HG02798 (cell line): Measurements from ENCODE around the gene DYNC1I1.

Experiments
- ATAC-seq: cut with Tn5 transposase; IDR thresholded peaks from one replicate; pipeline ENCODE4 v1.9.1; 2021; ENCODE audit warnings: mild to moderate bottlenecking; ENCODE audit not compliant: unreplicated experiment, poor library complexity

DYNC1I1 gene

DNA sequence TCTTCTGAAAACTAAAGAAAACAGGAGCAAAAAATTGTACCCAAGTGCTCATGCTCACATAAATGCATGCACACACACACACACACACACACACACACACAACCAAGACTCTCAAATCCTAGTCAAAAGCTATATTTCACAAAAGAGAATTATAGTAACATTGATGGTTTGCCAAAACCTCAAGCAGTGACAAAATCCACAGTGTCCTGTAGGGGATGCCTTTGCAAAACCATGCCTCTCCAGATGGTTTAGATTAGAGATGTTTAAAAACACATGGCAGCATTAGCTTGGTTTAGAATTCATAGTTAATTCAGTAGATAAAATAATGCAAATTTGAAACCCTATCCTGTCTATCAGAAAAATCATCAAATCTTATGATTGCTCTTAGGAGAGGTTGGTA lies 232.2 kb downstream of the DYNC1I1 start:
- no peak for ATAC-seq

DNA sequence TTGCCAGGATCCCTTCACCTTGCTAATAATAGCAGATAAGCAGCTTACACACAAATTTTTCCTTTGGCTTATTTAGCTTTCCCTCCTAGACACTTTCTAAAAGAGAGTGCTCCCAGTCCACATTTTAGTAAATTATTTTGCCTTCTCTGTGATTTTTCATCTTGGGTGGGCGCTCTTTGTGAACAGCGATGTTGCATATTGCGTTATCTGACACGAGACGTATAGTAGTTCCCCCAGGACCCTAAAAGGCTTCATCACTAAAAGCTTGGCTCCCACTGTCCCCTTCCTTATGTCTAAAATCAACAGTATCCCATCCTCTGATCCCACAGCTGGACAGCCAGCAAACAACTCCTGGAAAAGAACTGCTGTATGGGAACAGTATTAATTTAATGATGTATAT lies 232.9 kb downstream of the DYNC1I1 start:
- ATAC-seq, result no peak

DNA sequence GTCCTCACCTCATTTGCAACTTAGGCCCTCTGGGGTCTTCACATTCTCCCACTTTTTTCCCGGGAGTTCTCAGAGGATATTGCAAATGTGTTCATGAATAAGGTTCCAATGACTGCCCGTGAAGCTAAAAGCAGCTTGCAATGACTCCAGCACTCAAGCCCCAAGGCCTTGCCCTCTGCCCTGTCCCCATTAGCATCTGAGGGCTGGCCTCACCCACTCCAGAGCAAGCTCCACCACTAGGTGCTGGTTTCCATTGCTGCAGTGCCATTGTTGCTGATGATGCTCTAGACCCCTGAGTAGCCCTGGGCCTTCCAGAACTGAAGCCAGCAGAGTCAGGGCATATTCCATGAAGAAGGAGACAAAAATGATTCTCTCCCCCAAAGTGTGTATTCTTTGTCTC lies 236.8 kb downstream of the DYNC1I1 start:
- ATAC-seq, result no peak

DNA sequence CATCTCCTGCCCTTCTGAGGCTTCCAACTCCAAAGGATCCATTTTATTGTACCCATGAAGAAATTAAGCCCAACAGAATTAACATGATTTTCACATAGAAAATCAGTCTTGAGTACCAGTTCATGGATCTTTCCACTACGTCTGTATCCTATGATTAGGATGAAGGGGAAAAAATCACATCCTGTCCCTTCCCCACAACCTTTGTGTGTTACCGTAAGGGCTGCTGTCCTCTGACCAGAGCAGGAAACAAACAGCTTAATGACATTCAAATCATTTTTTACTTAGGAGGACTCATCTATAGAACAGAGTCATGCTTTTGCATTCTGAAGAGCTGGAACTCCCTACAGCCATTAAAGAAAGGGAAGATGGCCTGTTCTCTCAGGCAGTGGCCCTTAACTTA lies 241.5 kb downstream of the DYNC1I1 start:
- ATAC-seq, result no peak

DNA sequence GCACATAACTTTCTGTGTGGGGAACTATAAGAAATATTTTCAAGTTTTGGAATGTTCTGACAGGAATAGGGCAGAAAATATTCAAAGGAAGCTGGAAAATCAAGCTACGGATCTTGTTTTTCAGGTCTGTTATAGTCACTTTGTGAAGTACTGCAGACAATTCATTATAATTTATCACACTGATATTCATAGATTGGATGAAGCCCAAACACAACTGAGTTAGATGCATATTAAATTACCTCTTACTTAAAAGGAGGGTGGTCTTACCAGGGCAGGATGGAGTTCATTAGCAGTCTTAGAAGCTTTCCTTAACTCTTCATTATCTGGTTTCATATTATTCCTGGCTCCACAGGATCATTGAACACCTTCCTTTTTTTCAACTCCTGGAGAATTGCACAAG lies 242.3 kb downstream of the DYNC1I1 start:
- ATAC-seq, result no peak

DNA sequence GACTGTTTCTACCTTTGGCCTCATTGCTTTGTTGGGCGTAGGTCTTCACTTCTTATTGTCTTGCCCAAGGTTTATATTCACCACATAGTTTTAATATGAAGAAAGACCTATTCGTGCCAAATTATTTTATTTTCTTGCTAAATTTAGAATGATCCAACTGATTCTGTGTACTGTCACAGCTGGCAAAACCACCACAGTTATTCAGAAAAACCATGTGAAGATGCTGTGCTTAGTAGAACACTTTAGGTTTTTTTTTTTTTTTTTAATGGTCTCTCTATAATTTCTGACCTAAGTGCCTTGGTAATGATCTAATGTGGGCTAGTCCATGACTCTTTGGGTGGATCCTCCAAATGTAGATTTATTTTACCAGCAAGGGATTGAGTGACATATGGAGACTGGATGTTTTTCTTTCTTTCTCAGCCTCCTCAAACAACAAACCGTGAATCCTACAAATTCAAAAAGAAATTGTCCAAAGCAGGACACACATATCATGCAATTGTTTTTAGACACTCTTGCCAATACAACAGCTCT lies 243.8 kb downstream of the DYNC1I1 start:
- no peak for ATAC-seq

DNA sequence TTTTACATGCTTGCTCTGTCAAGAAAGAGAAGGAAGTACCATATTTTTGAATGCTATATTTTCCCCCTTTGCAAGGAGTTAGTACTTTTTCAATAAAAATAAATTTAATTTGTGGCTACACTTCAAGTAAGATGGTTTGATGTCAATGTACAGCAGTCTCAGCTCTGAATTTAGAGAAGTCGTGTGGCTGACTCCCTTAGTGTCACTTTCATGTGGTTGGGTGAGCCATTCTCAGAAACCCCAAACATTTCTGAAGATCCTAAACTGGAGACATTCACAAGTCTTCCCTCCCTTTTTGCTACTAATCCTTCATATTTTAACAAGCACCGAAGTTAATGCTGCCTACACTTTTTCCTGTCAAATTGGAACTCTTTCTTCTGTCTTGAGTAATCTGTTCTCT lies 244.4 kb downstream of the DYNC1I1 start:
- no peak for ATAC-seq

DNA sequence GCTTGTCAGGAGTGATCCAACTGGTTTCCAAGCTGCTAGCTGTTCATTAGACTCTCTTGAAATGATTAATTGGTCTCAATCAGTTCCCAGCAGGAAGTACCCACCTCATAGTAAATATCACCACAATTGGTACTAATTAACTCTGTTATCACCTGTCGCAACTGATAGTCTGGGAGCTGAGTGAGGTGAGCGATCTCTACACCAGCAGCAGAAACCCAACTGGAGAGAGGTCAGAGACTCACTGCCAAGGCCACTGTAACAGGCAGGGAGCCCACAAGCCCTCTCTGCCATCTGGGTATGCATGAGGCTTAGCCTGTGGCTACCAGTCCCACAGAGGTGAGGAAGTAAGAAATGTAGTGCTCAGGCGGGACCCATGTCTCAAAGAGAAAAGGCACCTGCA lies 245.5 kb downstream of the DYNC1I1 start:
- ATAC-seq, result no peak

DNA sequence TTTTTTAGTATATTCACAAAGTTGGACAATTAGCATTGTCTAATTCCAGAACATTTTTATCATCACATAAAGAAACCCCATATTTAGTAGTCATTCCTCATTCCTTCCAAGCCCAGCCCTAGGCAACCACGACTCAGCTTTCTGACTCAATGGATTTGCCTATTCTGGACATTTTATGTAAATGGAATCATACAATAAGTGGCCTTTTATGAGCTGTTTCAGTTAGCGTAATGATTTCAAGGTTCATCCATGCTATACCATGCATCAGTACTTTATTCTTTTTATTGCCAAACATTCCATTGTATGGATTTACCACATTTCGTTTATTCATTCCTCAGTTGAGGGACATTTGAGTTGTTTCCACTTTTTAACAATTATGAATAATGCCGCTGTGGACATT lies 249.2 kb downstream of the DYNC1I1 start:
- no peak for ATAC-seq

DNA sequence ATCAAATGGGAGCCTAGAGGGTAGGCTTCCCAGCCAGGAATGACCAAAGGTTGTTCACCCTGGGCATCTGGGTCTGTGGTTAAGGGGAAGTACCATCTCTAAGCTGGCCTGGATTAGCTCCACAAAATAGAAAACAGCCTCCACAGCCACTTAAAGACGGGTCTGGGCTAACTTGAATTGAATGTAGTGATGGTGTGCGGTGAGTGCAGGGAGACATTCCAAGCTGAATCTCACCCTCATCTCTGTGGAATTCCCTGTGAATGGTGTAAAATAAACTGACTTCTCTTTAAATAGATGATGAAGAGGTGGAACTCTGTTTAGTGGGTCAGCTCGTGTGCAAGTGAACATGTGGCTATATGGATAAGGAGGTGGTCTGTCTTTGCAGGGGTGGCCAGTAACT lies 251.0 kb downstream of the DYNC1I1 start:
- no peak for ATAC-seq

DNA sequence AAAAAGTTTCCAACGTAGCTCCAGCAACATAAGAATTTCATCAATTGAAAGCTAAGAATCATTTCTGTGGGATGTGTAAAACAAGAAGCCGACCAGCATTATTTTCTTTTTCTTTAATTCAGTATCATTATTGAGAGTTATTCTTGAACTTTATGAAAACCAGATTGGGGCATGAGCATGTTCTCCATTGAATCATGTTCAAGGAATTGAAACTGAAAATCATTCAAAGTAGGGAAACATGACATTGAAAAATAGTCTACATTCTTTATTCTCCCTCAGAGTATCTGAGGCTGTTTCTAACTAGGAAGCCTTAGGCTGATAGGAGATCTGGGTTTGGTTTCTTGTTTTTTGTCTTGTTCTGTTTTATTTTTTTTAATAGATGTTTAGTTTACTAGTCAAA lies 253.7 kb downstream of the DYNC1I1 start:
- no peak for ATAC-seq

DNA sequence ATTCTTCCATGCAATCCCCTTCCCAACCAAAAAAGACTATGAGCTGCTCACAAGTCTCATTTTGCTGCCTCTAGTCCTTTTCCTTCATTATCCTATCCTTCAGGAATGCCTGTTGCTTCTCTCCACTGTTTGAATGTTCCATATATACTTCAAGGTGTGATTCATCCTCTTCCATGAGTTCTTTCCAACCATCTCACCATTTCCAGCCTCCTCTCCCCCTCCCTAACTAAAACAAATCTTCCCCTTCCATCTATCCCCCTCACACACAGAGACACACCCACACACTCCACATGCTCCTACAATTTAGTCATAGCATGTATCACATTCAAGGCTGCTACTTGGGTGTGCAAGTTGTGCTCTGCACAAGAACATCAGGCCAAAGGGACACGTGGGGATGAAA lies 254.3 kb downstream of the DYNC1I1 start:
- no peak for ATAC-seq

DNA sequence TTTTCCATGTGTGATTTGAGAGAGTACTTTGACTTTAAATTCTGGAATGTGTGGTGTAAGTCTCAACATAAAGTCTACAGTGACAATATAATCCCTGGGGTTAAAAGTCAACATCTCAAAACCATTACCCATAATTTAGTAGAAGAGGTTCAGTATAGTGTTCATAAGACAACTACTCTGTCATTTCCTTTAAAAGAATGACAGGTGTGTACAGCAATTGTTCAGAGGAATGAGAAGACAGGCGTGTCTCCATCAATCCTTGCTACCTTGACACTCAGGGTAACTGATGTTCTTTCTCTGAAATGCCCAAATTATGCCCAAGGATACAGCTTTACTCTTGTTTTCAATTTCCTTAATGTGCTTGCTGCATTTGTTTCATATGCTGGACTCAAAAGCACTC lies 256.4 kb downstream of the DYNC1I1 start:
- no peak for ATAC-seq

DNA sequence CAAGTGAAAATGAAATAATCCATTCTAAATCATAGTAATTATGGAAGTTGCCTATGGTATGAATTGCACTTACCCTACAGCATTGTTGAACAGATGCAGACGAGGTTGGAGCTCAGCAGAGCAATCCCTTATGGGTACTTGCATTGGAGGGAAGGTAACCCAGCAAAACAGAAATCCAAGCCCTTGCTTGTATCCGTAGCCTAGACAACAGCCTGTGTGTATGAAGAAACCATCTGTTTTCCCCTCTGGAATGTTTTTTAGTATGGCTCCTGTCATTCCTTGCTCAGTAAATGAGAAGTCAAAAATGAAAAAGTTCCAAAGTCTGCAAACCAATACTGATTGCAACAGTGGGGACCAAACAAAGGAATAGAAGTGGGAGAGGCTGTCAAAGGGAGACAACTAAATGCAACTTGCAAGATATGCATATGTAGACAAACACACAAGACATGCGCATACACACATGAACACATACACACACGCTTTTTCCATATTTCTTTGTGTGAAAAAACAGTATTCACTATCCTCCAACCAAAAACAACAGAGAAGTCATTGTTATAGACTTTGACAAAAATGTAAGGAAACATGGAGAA lies 260.8 kb downstream of the DYNC1I1 start:
- no peak for ATAC-seq

DNA sequence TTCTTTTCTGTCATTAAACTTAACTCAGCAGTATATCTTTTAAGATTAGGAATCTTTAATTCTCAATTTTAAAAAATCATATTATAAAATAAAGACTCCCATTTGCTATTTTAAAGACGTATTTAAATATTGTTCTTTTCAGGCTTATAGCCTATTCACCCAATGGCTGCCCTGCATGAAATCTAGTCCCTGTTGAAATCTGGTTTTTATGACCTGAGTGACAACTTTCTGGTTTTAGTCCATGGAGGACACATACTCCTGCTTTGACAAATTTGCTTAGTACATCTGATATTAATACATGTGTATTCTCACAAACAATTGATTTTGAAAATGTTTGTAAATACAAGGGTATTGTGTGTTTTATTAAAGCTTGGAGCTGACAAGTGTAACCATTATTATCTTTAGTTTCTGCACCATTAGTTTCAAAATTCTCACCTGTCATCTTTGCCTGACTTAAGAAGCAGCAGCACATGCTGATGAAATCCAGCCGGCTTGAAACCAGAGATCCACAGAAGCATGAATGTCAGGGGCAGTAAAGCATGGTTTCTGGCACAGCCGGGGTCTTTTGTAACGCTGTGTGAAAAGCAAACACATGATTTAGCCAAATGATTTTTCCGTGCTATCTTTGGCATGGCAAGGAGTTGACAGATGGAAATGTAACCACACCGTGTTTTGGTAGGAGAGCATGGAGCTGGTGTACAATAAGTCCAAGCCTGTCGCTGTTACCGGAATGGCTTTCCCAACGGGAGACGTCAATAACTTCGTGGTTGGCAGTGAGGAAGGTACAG lies 262.8 kb downstream of the DYNC1I1 start:
- no peak for ATAC-seq

DNA sequence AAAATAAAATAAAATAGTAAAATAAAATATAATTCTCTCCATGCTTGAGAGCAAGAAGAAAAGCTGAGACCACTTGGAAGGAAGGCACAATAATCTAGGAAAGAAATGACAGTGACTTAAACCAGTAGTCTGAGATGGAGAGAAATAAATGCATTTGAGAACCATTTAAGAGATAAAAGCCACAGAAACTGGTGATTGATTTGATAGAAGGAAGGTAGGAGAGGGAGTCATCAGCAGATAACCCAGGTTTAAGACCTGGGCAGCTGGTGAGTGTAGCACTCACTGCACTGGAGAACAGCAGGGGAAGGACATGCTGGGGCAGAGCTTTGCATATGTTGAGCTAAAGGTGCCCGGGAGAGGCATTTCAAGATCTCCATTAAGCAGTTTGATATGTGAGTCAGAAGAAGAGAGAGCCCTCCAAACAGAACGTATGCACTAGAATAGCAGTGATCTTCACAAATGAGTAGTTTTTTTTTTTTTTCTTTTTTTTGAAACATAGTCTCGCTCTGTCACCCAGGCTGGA lies 268.0 kb downstream of the DYNC1I1 start:
- ATAC-seq, result no peak

DNA sequence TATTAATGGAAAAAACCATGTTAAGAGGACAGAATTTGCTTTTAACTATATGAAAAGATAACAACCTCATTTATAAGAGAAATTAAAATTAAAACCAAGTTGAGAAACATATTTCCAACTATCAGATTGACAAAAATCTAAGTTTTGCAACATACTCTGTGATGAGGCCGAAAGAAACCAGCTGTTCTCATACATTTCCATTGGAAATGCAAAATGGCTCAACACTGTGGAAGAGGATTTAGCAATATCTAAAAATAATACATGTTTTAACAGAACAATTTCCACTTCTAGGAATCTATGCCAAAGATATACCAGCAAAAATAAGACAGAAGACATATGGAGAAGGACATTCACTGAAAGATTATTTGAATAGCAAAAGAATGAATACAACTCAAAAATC lies 268.8 kb downstream of the DYNC1I1 start:
- ATAC-seq, result no peak

DNA sequence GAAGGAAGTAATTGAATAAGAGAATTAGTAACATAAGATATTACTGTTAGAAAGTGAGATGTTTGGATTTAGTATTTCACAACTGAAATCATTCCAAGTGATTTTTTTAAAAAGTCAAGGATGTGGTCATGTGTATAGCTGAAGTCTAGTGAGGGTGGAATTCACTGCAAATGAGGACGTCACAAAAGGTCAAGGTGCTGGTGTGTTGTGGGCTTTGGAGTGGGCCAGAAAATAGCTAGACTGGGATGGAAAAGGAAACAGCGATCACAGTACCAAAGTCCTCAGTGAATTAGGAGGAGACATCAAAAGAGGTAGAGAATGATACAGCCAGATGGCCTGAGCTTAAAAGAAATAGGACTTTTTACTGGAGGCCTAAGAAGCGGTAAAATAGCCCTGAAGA lies 272.8 kb downstream of the DYNC1I1 start:
- no peak for ATAC-seq

DNA sequence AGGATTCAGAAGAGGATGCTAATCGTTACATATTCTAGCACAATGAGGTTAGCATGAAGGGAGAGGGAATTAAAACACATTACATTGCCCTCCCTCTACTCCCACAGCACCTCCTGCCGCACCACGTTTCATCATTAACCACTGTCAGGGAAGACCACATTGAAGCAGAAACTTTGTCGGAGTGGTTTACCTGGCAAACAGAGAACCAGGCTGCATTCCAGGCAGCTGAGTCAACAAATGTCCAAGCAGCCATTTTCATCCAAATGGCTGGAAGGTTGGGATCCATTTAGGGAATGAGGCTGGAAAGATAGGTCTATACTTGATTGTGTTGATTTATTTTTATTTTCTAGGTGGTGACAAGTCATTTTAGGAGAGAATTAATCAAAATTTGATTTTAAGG lies 273.6 kb downstream of the DYNC1I1 start:
- no peak for ATAC-seq

DNA sequence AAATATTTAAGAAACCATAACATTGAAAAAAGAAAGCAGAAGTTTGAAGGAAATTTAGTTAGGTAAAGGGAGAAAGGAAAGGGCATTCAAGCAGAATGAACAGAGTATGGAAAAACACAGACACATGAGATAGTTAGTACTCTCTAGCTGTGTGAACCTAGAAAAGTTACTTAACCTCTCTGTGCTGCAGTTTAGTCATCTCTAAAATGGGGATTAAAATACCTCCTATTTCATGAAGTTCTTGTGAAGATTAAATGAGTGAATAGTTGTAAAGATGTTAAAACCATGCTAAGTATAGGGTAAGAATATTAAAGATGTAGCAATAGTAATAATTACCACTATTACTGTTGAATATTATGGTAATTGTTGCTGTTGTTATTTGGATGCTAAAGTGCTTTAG lies 279.9 kb downstream of the DYNC1I1 start:
- ATAC-seq, result no peak

DNA sequence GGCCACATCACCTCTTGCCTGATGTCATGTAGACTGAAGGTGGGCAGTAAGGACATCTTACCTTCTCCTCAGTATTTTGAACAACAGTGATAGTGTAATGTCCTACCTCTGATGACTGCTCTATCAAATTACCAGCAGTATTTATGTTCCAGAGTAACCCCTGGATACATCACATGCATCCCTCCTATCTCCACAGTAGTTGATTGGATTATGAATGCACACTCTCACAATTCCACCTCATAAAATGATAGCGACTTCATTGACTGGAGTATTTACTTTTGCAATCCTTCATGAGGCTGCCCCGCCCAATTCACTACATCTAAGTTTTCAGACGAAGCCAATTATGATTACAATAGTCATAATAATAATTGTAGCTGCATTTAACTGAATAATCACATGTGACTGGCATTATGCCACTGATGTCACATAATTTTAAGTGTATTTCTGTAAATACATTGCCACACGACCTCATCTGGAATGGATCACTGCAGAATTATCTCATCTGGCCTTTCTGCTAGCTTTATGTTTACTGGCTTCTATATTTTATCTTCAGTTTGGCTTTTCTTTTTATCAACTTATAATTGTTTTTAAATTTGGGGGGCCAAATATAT lies 280.6 kb downstream of the DYNC1I1 start:
- no peak for ATAC-seq
